Measurements from ENCODE around the gene FASTK. TPM values are rescaled to one million over a fixed set of nuclear protein-coding genes. Genes with fewer than 3 reads are reported as not detected.

The FASTK gene
- total RNA-seq, 1 experiment from 2014 or later: 86.4 TPM

DNA sequence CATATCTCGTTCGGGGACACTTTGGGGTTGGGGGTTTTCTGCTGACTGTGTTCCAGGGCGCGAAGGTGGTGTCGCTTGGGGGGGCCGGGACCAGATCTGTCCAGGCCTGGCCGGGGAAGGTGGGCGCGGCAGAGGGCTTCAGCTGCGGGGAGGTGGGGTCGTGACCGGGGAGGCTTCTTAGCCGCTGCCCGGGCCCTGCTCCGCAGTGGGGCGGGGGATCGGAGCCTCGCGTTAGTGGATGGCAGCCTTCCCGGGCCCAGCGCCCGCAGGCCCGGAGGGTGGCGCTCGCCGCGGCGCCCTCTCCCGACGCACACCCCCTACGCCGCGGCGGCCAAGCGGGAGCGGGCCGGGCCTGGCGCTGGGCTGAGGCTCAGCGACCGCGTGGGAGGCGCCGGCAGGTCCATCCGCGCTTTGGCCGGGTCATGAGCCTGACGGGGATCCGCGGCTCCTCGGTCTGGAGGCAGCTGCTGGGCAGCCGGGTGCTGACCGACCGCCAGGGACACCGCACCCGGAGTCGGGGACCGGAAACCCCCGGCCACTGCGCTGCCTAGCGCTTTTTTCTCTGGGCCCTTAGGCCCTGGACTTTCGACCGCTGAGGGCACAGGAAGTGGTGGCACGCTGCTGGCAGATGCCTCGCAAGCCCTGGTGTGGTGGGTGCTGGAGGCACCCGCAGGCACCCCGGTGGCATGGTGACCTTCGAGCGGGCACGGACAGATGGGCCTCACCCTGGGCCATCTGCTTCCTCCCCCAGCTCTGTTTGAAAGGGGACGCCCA, 6.8 kb upstream of the FASTK start:
- DNase-seq (ENCODE audit: low read depth, low spot score): no peak
- no peak for TF ChIP-seq SIN3A (IDR thresholded peaks at IDR 0.05; ENCODE audit: low read depth)
- no peak for TF ChIP-seq JUND (IDR thresholded peaks at IDR 0.05)
- TF ChIP-seq, protein P1, sequence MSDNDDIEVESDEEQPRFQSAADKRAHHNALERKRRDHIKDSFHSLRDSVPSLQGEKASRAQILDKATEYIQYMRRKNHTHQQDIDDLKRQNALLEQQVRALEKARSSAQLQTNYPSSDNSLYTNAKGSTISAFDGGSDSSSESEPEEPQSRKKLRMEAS (IDR thresholded peaks at IDR 0.05): no peak
- TF ChIP-seq EZH2 (IDR thresholded peaks at IDR 0.05): no peak
- TF ChIP-seq CTCF (IDR thresholded peaks at IDR 0.05 in 2 of 3, conservative IDR thresholded peaks at IDR 0.05 in 1 of 3; ENCODE audit: borderline replicate concordance in 1 of 3, insufficient read depth in 1 of 3, low read depth in 2 of 3, low read length in 2 of 3): 0 out of 6 replicates have a peak, but pooled peaks of 2 of the 3 experiments have one; percentile 15 to 20
- no peak for TF ChIP-seq ATF3 (IDR thresholded peaks at IDR 0.05)
- TF ChIP-seq ZFX (IDR thresholded peaks at IDR 0.05): peak; percentile 92
- TF ChIP-seq CEBPB (IDR thresholded peaks at IDR 0.05; ENCODE audit: low read depth): no peak
- no peak for TF ChIP-seq EZH2phosphoT487 (IDR thresholded peaks at IDR 0.05; ENCODE audit: borderline replicate concordance)
- 0 out of 2 replicates have a peak, but pooled peaks have one; percentile 34 for TF ChIP-seq POLR2AphosphoS5 (IDR thresholded peaks at IDR 0.05; ENCODE audit: low read depth, low read length)
- Histone ChIP-seq H3K9me2 (ENCODE audit: insufficient read depth) (no peaks in the 10 kb centered on the region), H3K4me1 (ENCODE audit: control insufficient read depth in 1 of 2, insufficient read depth in 2 of 2, low read length in 2 of 2) (peaks cover 18 to 37% of the 10 kb centered on the region in 2 experiments; a peak in 3 of 4 replicates), H3K9ac (ENCODE audit: low read length) (peak overlapping the region; percentile 94), H3K36me3 (ENCODE audit: control insufficient read depth in 1 of 2, insufficient read depth in 2 of 2, low read length in 2 of 2) (peaks cover 0 to 17% of the 10 kb centered on the region in 2 experiments; a peak in 1 of 4 replicates), H4K20me1 (ENCODE audit: insufficient read depth) (no peaks in the 10 kb centered on the region; the same call in 1 of the 2 replicates), H3K79me2 (ENCODE audit: insufficient read depth, low read length) (peaks cover 65% of the 10 kb centered on the region), H2AFZ (ENCODE audit: low read depth, low read length, poor library complexity, severe bottlenecking) (no peak overlapping the region), H3K9me3 (ENCODE audit: control insufficient read depth in 1 of 2, insufficient read depth in 1 of 2, low read depth in 1 of 2, low read length in 2 of 2) (no peaks in the 10 kb centered on the region), H3K4me3 (replicated peaks in 1 of 2; ENCODE audit: low read depth in 1 of 2, low read length in 2 of 2) (peak overlapping the region; percentile 90 to 98), H3K27ac (ENCODE audit: low read depth, low read length) (peak overlapping the region; percentile 90), H3K27me3 (ENCODE audit: insufficient read depth, low read length) (no peaks in the 10 kb centered on the region), H3K4me2 (ENCODE audit: low read length) (peak overlapping the region; percentile 93)
- intact Hi-C loops (cut with micrococcal nuclease): no loop called here
- POLR2A ChIA-PET: no interaction called here
- peak; percentile 19 for ATAC-seq
- CTCF ChIA-PET: interaction anchor here (1.0 kb wide), 1 partner anchor 11 kb away, joined by 3 read pairs; no protein-coding TSS in a partner anchor
- RAD21 ChIA-PET (ENCODE audit: low non-redundant PET in 1 of 2, low total read pairs in 2 of 2, uncharacterized antibody in 2 of 2, unreplicated experiment in 2 of 2): interaction anchor here in 1 of 2 experiments (0.6 kb wide), 1 partner anchor 80 kb away, joined by 5 read pairs; no protein-coding TSS in a partner anchor
- no TSS peak for BruUV-seq (replicated peaks)

All from HCT116 (cell line).